Measurements from ENCODE around the gene ATPAF2.
A peak's percentile ranks its signal among the peaks of the same experiment; 100 is the strongest.
"Not testable (repeated sequence)": the region's sequence is repeated elsewhere in the genome, so short reads cannot be mapped to it uniquely, and the experiment has no call there.

ATPAF2 gene

GRCh38 chr17:18009609-18010420 lies 29.2 kb downstream of the ATPAF2 start:
- no peak for DNase-seq

DNA sequence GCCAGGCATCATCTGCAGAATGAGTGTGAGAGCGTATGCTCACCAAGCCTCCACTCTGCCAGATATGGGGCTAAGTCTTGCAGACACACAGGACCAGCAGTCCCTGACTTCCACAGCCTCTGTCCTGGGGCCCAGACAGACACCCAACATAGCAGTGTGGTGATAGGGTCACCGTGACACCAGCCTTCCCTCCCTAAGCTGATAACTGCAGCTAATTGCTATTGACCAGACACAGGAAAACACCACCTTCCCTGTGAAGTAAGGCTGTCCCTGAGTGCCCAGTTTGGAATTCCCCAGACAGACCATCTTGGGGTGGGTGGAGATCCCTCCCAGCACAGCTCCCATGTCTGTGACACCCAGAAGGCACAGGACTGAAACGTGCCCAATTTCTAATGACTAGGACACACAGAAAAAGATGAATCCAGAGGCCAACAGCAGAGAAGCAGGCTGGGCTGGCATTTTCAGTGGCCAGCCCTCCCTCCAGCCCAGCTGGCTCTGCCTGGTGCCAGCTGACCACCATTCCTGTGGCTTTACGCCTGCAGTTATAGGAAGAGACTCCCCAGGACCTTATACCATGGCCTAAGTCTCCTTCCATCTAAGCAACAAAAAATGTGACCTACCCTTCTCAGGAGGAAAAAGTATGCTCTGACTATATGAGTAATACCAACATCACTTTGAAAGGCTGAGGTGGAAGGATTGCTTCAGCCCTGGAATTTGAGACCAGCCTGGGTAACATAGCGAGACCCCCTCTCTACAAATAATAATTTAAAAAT lies 30.3 kb downstream of the ATPAF2 start:
- no peak for DNase-seq

- no peak for DNase-seq
Measured at GRCh38 chr17:18006495-18007239, 32.3 kb downstream of the ATPAF2 start.

DNA sequence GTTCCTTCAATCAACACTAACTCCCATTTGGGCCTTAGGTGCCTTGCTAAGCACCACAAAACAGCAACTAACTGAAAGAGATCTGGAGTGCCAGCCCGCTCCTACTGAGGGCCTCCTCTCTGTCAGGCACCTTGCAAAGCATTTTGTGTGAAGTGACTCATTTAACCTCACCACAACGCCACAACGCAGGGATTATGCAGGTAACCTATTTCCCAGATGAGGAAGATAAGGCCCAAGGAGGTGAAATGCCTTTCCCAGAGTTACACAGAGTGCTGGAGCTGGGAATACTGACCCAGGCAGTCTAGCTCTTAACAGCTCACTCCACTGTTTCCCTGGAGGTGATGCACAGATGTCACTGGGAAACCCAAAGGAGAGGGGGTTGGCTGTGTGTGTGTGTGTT lies 33.5 kb downstream of the ATPAF2 start:
- no peak for DNase-seq

DNA sequence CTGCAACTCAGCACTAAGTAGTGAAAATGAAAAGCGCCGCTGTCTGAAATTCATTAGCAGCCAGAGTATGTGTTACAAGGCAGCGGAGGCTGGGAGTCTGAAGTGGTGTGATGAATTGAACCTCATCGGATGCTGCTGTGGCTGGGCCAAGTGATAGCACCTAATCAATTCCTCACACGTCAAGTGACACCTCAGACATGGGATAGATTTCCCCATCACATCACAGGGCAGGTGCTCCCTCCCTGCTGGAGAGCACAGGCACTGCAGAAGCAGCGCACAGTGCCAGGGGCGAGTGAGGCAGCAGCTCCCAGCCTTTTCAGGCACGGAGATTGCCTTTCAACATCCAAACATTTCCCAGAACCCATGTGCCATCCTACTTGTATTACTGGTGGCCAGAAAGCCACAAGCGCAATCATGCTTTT lies 34.1 kb downstream of the ATPAF2 start:
- DNase-seq = no peak

- peak; percentile 87 for DNase-seq
Measured at GRCh38 chr17:18004345-18004744, 34.6 kb downstream of the ATPAF2 start.

GRCh38 chr17:18002171-18002570 lies 36.8 kb downstream of the ATPAF2 start:
- no peak for DNase-seq

DNA sequence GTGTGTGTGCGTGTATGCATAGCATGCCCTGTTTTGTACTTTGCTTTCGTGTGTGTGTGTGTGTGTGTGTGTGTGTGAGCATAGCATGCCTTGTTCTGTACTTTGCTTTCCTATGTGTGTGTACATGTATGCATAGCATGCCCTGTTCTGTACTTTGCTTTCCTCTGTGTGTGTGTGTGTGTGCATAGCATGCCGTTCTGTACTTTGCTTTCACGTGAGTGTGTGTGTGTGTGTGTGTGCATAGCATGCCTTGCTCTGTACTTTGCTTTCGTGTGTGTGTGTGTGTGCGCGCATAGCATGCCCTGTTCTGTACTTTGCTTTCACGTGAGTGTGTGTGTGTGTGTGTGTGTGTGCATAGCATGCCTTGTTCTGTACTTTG lies 38.9 kb downstream of the ATPAF2 start:
- no peak for DNase-seq

DNA sequence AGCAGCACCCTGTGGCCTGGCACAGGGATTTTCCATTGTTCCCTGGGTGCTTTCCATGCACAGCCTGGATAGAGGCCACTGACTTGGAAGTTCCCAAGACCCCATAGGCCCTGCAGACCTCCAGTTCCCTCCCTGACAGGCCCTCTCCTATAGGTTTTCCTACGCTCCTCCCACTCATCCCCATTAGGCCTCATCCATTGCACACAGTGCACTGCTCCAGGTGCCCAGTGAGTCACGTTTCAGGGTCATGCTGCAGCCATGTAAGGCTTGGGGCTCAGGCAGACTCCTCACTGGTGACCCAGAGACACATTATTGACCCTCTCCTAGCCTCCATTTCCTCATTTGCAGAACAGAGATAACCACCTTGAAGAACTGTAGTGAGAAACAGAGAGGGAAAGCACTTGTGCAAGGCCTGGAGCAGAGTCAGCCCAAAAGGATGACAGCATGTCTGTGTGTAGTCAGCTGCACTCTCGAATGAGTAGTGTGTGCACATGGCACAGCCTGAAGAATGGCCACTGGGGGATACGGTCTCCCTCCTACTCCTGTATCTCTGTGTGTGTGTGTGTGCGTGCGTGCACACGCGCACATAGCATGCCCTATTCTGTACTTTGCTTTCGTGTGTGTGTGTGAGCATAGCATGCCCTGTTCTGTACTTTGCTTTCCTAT lies 39.5 kb downstream of the ATPAF2 start:
- DNase-seq = no peak

- no peak for DNase-seq
Measured at GRCh38 chr17:17998934-17999333, 40.0 kb downstream of the ATPAF2 start.

- not testable (repeated sequence) for DNase-seq
Measured at GRCh38 chr17:17995887-17996286, 43.1 kb downstream of the ATPAF2 start.

DNA sequence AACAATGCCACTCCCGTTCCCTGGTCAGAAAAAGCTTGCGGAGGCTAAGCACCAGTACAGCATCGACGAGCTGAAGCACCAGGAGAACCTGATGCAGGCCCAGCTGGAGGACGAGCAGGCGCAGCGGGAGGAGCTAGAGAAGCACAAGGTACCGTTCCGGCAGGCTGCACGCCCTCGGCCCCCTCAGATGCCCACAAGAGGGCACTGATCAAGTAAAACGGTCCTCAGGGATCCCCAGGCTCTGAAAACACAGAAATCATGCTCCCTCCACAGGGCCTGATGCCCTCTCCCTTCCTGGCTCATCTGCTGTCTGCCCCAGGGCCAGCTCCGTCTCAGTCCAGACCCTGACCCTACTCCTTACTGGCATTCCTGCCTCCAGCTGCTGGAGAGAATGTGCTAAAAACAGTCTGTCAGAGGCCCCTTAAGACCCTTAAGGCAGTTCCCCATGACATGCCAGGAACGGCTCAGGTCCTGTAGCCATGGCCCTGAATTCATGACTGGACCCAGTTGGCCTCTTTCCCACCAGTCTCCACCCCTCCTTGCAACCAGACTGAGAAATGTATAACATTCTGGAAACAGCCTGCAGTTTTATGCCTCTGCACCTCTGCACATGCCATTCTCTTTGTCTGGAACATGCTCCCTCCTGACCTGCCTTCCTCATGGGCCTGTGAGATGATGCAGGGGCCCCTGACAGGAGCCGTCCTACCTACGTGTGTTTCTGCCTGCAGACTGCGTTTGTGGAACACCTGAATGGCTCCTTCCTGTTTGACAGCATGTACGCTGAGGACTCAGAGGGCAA lies 44.5 kb downstream of the ATPAF2 start:
- no peak for DNase-seq

DNA sequence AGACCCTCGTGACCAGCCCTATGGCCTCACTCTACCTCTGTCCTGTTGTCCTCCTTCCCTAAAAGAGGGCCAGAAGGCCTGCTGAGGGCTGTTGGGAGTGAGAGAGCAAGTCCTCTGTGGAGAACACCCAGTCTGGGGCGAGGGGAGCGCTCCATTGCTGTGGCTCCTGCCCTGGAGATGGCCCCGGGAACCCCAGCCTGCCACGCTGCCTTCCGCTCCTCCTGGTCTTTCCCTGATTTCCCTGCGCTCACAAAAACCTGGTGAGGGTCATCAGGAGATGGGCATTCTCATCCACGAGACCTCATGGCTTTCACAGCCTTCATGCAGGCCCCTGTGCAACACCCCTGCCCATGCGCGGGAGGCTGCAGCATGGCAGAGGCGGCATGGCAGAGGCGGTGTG lies 45.1 kb downstream of the ATPAF2 start:
- no peak for DNase-seq

GRCh38 chr17:17993366-17993765 lies 45.6 kb downstream of the ATPAF2 start:
- no peak for DNase-seq

DNA sequence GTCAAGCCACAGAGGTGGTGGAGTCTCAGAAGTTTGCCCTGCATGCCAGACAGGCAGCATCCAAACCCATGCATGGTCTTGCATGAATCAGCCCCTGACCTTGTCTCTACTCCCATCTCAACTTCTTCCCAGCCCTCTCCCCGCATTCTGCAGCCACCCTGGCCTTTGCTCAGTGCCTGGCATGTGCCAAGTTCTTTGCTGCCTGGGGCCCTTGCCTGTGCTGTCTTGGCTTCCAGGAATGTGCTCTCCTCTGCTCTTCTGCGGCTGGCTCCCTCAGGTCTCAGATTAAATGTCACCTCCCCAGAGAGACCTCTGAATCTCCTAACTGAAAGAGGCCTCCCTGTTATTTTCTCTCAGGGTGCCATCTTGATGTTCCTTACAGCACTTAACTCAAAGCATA lies 48.7 kb downstream of the ATPAF2 start:
- no peak for DNase-seq

GRCh38 chr17:17989618-17990017 lies 49.4 kb downstream of the ATPAF2 start:
- no peak for DNase-seq

- no peak for DNase-seq
Measured at GRCh38 chr17:17989081-17989480, 49.9 kb downstream of the ATPAF2 start.

DNA sequence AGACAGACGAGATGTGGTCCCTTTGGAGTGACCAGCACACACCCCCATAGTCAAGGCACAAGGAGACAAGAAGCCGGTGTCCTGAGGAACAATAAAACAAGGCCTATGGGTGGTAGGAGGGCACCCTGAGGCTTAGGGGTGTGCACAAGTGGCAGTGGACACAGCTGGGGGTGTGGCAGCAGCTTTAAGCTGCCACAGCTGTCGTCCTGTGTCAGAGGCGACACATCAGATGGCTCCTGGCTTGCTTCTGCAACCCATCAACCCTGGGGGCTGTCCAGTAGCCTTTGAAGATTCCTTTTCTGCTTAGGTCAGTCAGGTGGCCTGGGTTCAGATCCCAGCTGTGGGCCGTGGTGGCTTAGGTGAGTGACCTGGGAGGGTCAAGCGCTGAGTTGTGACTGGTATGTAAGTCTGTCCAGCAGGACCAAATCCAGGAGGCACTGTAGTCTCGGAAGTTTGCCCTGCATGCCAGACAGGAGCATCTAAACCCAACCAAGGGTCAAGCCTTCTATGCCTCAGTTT lies 50.5 kb downstream of the ATPAF2 start:
- DNase-seq = no peak

DNA sequence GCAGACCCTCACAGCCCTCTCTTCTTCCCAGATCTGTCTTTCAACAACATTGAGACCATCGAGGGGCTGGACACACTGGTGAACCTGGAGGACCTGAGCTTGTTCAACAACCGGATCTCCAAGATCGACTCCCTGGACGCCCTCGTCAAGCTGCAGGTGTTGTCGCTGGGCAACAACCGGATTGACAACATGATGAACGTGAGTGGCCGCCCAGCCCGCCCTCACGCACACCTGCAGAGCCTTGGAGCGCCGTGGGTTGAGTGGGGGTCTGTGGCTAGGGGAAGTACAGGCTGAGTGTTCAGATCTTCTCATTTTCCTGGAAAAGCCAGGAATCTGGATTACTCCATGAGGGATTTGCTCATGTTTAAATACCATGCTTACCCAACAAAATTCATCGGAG lies 51.1 kb downstream of the ATPAF2 start:
- no peak for DNase-seq

GRCh38 chr17:17987187-17987896 lies 51.6 kb downstream of the ATPAF2 start:
- no peak for DNase-seq

GRCh38 chr17:17985555-17985954 lies 53.4 kb downstream of the ATPAF2 start:
- DNase-seq = no peak

Data from NCI-H1105 (cell line).